SK-N-SH (cell line): ENCODE data around the gene C7orf33. TPM values are rescaled to one million over a fixed set of nuclear protein-coding genes. Genes with fewer than 3 reads are reported as not detected.
"Not testable (repeated sequence)": the region's sequence is repeated elsewhere in the genome, so short reads cannot be mapped to it uniquely, and the experiment has no call there.

Experiments
- CTCF ChIA-PET: fragments of 300-600, 350-600 bp; formaldehyde crosslinking; extraction: SDS; loops from one replicate; lab custom pipeline; 2021; lab: Yijun Ruan, JAX
- POLR2A ChIA-PET: fragments of 350-600 bp; sonication (Branson Sonifier 250); formaldehyde crosslinking; extraction: SDS; loops from one replicate; lab custom pipeline; 2020; ENCODE audit warnings: antibody characterized with exemption, inconsistent platforms; lab: Yijun Ruan, JAX
- DNase-seq: peaks from one replicate; pipeline ENCODE4 v3.0.0; 2012
- H2AFZ ChIP-seq: fragments of 200-600 bp; sonication (generic); 2 replicates; pipeline ENCODE4 v1.8.1; 2016; ENCODE audit warnings: antibody characterized with exemption, mild to moderate bottlenecking, low read depth
- H3F3A ChIP-seq: fragments of 200-600 bp; sonication (generic); replicated peaks from 2 replicates; pipeline ENCODE3; 2016; ENCODE audit warnings: antibody characterized with exemption, mild to moderate bottlenecking; ENCODE audit not compliant: insufficient read depth
- H3K27ac ChIP-seq, 2 experiments: fragments of 200-500 bp in 1 of 2; fragments of 200-600 bp in 1 of 2; sonication (Bioruptor generic) in 1 of 2; sonication (generic), shearing (Covaris generic) in 1 of 2; 2 replicates each; pipeline versions ENCODE4 v1.5.1 to v1.6.1; 2014 to 2016; ENCODE audit warnings: low read depth in 2 of 2, inconsistent platforms in 1 of 2, low read length in 1 of 2, mild to moderate bottlenecking in 1 of 2, mixed read lengths in 1 of 2
- H3K27me3 ChIP-seq: fragments of 200-600 bp; sonication (generic), shearing (Covaris generic); 2 replicates; pipeline ENCODE4 v1.6.1; 2016; ENCODE audit warnings: mixed run types; ENCODE audit not compliant: insufficient read depth
- H3K36me3 ChIP-seq, 2 experiments: fragments of 200-500 bp in 1 of 2; fragments of 200-600 bp in 1 of 2; sonication (Bioruptor generic) in 1 of 2; sonication (generic) in 1 of 2; replicated peaks in 1 of 2; 2 replicates each; pipeline versions ENCODE3 to v1.5.1; 2014 to 2016; ENCODE audit warnings: low read length in 1 of 2, mild to moderate bottlenecking in 1 of 2; ENCODE audit not compliant: insufficient read depth in 2 of 2, control insufficient read depth in 1 of 2
- H3K4me1 ChIP-seq, 2 experiments: fragments of 200-500 bp in 1 of 2; fragments of 200-600 bp in 1 of 2; sonication (Bioruptor generic) in 1 of 2; sonication (generic), shearing (Covaris generic) in 1 of 2; 2 replicates each; pipeline versions ENCODE4 v1.5.1 to v1.6.1; 2014 to 2016; ENCODE audit warnings: low read depth in 1 of 2, low read length in 1 of 2, mixed run types in 1 of 2; ENCODE audit not compliant: insufficient read depth in 2 of 2, control insufficient read depth in 1 of 2
- H3K4me2 ChIP-seq: fragments of 200-600 bp; sonication (generic), shearing (Covaris generic); 2 replicates; pipeline ENCODE4 v1.6.1; 2017; ENCODE audit warnings: mixed run types
- H3K4me3 ChIP-seq, 2 experiments: fragments of 200-500 bp in 1 of 2; fragments of 200-600 bp in 1 of 2; sonication (Bioruptor generic) in 1 of 2; sonication (generic), shearing (Covaris generic) in 1 of 2; 2 replicates each; pipeline versions ENCODE4 v1.5.1 to v1.8.1; 2014 to 2016; ENCODE audit warnings: low read depth in 2 of 2, inconsistent platforms in 1 of 2, low read length in 1 of 2, mild to moderate bottlenecking in 1 of 2, mixed read lengths in 1 of 2, moderate library complexity in 1 of 2
- H3K79me2 ChIP-seq: fragments of 200-600 bp; sonication (generic); 2 replicates; pipeline ENCODE4 v1.8.1; 2017; ENCODE audit warnings: mild to moderate bottlenecking; ENCODE audit not compliant: insufficient read depth
- H3K9ac ChIP-seq: fragments of 200-600 bp; sonication (generic); 2 replicates; pipeline ENCODE4 v1.6.1; 2017; ENCODE audit warnings: mixed run types
- H3K9me2 ChIP-seq: fragments of 200-600 bp; sonication (generic); 2 replicates; pipeline ENCODE4 v1.6.1; 2017; ENCODE audit warnings: mixed run types
- H3K9me3 ChIP-seq: fragments of 200-600 bp; sonication (generic); 2 replicates; pipeline ENCODE4 v1.6.1; 2017; ENCODE audit warnings: mixed run types, mild to moderate bottlenecking, moderate library complexity
- H4K20me1 ChIP-seq: fragments of 200-600 bp; sonication (generic); 2 replicates; pipeline ENCODE4 v1.6.1; 2017; ENCODE audit warnings: mild to moderate bottlenecking, mixed run types; ENCODE audit not compliant: insufficient read depth
- ELF1 ChIP-seq: IDR thresholded peaks from 2 replicates; pipeline ENCODE4 v1.4.0; 2012
- EP300 ChIP-seq, 2 experiments: IDR thresholded peaks; 2 replicates each; pipeline versions ENCODE4 v1.4.0 to v1.6.1; 2012; ENCODE audit warnings: borderline replicate concordance in 1 of 2, low read depth in 1 of 2, low read length in 1 of 2
- FOSL2 ChIP-seq: IDR thresholded peaks from 2 replicates; pipeline ENCODE4 v1.4.0; 2012; ENCODE audit warnings: low read depth, mild to moderate bottlenecking, moderate library complexity, borderline replicate concordance
- FOXM1 ChIP-seq: IDR thresholded peaks from 2 replicates; pipeline ENCODE4 v1.4.0; 2012; ENCODE audit warnings: low read depth, mild to moderate bottlenecking
- GABPA ChIP-seq: IDR thresholded peaks from 2 replicates; pipeline ENCODE4 v1.4.0; 2012; ENCODE audit warnings: low read depth, mild to moderate bottlenecking
- GATA2 ChIP-seq: sonication (generic); formaldehyde crosslinking; IDR thresholded peaks from 2 replicates; pipeline ENCODE4 v1.5.0; 2020; ENCODE audit warnings: mild to moderate bottlenecking, missing genetic modification reagents
- JUND ChIP-seq: IDR thresholded peaks from 2 replicates; pipeline ENCODE4 v1.4.0; 2012
- MEF2A ChIP-seq: IDR thresholded peaks from 2 replicates; pipeline ENCODE4 v1.4.0; 2012; ENCODE audit warnings: low read depth, borderline replicate concordance
- NFIC ChIP-seq: IDR thresholded peaks from 2 replicates; pipeline ENCODE4 v1.4.0; 2012; ENCODE audit warnings: borderline replicate concordance
- POLR2AphosphoS5 ChIP-seq: IDR thresholded peaks from 2 replicates; pipeline ENCODE4 v1.6.1; 2012; ENCODE audit warnings: low read depth, low read length
- RCOR1 ChIP-seq: fragments of 150-350 bp; IDR thresholded peaks from 2 replicates; pipeline ENCODE4 v1.6.1; 2017; ENCODE audit warnings: antibody characterized with exemption, low read length
- RFX5 ChIP-seq: IDR thresholded peaks from 2 replicates; pipeline ENCODE4 v1.6.1; 2012; ENCODE audit warnings: mild to moderate bottlenecking, improper control_type of control experiment, low read length
- RXRA ChIP-seq: IDR thresholded peaks from 2 replicates; pipeline ENCODE4 v1.4.0; 2012; ENCODE audit warnings: low read depth, mild to moderate bottlenecking, borderline replicate concordance
- TCF12 ChIP-seq: IDR thresholded peaks from 2 replicates; pipeline ENCODE4 v1.4.0; 2012
- YY1 ChIP-seq: IDR thresholded peaks from 2 replicates; pipeline ENCODE4 v1.4.0; 2012; ENCODE audit warnings: low read depth, mild to moderate bottlenecking
- WGBS: methylation state at CpG from one replicate; pipeline ENCODE4 v1.1.6; 2017; ENCODE audit warnings: low lambda C conversion rate; 5-methylcytosine and 5-hydroxymethylcytosine counted together
- polyA plus RNA-seq, 3 experiments: library from polyadenylated mRNA; depleted of rRNA; stranded (reverse); fragments of >200 nt; gene quantifications; 2 replicates each; pipeline ENCODE4 v1.2.3, GENCODE V29; 2012
- TF ChIP-seq, protein P1 (sequence below): IDR thresholded peaks from 2 replicates; pipeline ENCODE4 v1.4.0; 2012; ENCODE audit warnings: low read depth
- TF ChIP-seq, protein P2 (sequence below): fragments of 150-350 bp; IDR thresholded peaks from 2 replicates; pipeline ENCODE4 v1.6.1; 2016; ENCODE audit warnings: mild to moderate bottlenecking, low read depth, low read length
- TF ChIP-seq, protein P3 (sequence below): IDR thresholded peaks from 2 replicates; pipeline ENCODE4 v1.4.0; 2012; ENCODE audit warnings: low read depth, borderline replicate concordance
- TF ChIP-seq, protein P4 (sequence below): IDR thresholded peaks from 2 replicates; pipeline ENCODE4; 2012

Gene C7orf33
- polyA plus RNA-seq, 1 of the 3 experiments (the other 2 are of a cell fraction) = not detected

DNA sequence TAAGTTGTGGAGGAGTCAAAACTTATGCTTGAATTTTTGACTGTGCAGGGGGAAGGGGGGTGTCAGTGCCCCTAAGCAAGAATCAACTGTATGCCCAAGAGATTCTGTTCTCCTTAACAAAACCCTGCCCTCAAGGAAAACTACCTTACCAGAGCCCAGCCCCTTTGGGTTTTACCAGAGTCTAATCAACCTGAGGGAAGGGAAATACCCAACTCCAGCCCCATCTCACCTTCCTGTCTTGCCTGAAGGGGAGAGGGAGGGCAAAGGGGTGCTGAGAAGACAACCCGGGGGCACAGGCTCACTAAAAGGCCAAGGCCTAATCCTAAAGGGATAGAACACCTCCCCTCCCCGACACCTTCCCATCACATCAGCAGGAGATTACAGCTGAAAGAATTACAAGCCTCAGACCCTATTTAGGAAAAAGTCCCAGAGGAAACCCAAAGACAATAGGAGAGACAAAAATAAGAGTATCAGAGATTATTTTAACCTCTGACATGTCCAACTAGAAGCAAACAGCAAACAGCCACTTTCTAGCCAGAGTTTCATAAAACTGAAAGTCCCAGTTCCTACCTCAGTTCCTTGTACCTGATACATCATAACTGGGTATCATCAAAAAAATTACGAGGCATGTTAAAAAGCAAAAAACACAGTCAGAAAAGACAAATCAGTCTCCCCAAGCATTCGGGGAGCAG lies 26.8 kb upstream of the C7orf33 start:
- no peaks in the 10 kb centered on the region for H3K27me3 ChIP-seq
- no peaks in the 10 kb centered on the region for H3K79me2 ChIP-seq
- H3F3A ChIP-seq = peaks cover 23% of the 10 kb centered on the region
- H3K36me3 ChIP-seq = no peaks in the 10 kb centered on the region
- no peaks in the 10 kb centered on the region; a peak in 2 of 4 replicates for H3K4me1 ChIP-seq
- peak overlapping the region; percentile 71 for H3K4me2 ChIP-seq
- ChIA-PET POLR2A (no interaction called here), CTCF (interaction anchor here (2.0 to 5.6 kb wide), 2 partner anchors 11 to 399 kb away, joined by 7 to 31 read pairs; no protein-coding TSS in a partner anchor)
- TF ChIP-seq GATA2 (CRISPR knock-in tag) (no peak), TCF12 (no peak), FOSL2 (no peak), RFX5 (no peak), EP300 (IDR thresholded peaks at IDR 0.05; ENCODE audit: borderline replicate concordance in 1 of 2, low read depth in 1 of 2, low read length in 1 of 2) (no peak), RXRA (no peak), RCOR1 (no peak), ELF1 (no peak), FOXM1 (no peak), NFIC (no peak)
- TF ChIP-seq, protein P1, sequence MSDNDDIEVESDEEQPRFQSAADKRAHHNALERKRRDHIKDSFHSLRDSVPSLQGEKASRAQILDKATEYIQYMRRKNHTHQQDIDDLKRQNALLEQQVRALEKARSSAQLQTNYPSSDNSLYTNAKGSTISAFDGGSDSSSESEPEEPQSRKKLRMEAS = no peak
- TF ChIP-seq, protein P2, sequence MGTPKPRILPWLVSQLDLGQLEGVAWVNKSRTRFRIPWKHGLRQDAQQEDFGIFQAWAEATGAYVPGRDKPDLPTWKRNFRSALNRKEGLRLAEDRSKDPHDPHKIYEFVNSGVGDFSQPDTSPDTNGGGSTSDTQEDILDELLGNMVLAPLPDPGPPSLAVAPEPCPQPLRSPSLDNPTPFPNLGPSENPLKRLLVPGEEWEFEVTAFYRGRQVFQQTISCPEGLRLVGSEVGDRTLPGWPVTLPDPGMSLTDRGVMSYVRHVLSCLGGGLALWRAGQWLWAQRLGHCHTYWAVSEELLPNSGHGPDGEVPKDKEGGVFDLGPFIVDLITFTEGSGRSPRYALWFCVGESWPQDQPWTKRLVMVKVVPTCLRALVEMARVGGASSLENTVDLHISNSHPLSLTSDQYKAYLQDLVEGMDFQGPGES = no peak
- TF ChIP-seq, protein P3, sequence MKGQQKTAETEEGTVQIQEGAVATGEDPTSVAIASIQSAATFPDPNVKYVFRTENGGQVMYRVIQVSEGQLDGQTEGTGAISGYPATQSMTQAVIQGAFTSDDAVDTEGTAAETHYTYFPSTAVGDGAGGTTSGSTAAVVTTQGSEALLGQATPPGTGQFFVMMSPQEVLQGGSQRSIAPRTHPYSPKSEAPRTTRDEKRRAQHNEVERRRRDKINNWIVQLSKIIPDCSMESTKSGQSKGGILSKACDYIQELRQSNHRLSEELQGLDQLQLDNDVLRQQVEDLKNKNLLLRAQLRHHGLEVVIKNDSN = no peak
- peak overlapping the region; percentile 94 for H2AFZ ChIP-seq
- DNase-seq = no peak
- 70% methylated on average over 4 of the region's 4 CpGs for WGBS
- 0 out of 2 replicates have a peak, but pooled peaks cover 8% of the 10 kb centered on the region for H3K9me3 ChIP-seq
- H3K9ac ChIP-seq = peak overlapping the region; percentile 48; the same call in 1 of the 2 replicates
- peak overlapping the region; percentile 13 to 79; a peak in 3 of 4 replicates for H3K27ac ChIP-seq
- peak overlapping the region in 1 of 2 experiments; percentile 43; a peak in 2 of 4 replicates for H3K4me3 ChIP-seq
- no peaks in the 10 kb centered on the region for H3K9me2 ChIP-seq
- H4K20me1 ChIP-seq = no peaks in the 10 kb centered on the region

DNA sequence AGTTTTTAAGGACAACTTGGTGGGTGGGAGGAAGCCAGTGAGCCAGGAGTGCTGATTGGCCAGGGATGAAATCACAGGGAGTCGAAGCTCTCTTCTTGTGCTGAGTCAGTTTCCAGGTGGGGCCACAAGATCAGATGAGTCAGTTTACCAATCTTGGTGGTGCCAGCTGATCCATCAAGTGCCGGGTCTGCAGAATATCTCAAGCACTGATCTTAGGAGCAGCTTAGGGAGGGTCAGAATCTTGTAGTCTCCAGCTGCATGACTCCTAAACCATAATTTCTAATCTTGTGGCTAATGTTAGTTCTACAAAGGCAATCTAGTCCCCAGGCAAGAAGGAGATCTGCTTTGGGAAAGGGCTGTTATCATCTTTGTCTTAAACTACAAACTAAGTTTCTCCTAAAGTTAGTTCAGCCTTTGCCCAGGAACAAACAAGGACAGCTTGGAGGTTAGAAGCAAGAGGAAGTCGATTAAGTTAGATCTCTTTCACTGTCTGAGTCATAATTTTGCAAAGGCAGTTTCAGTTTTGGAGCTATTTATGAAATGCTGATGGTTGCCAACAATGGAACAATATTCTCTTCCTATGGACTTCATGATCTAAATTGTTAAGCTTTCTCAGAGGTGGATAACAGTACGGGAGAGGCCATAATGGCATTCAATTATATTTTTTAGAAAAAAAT lies 26.2 kb upstream of the C7orf33 start:
- WGBS = 14% methylated on average over 4 of the region's 4 CpGs
- CTCF ChIA-PET = interaction anchor here (0.7 to 5.6 kb wide), 4 partner anchors 11 to 404 kb away, joined by 3 to 31 read pairs (median 5); no protein-coding TSS in a partner anchor
- H3K9me2 ChIP-seq, H4K20me1 ChIP-seq, H3K9me3 ChIP-seq, H3K36me3 ChIP-seq, DNase-seq, POLR2A ChIA-PET, H3K27me3 ChIP-seq, H3K79me2 ChIP-seq, H3K4me1 ChIP-seq: not testable (repeated sequence)
- H3F3A ChIP-seq = peaks cover 23% of the 10 kb centered on the region
- peak overlapping the region; percentile 48; the same call in 1 of the 2 replicates for H3K9ac ChIP-seq
- peak overlapping the region; percentile 48 to 79; a peak in 3 of 4 replicates for H3K27ac ChIP-seq
- peak overlapping the region; percentile 71 for H3K4me2 ChIP-seq
- TF ChIP-seq, protein P1 = peak; percentile 16; the same call in 1 of the 2 replicates
- TF ChIP-seq NFIC (peak; percentile 45; the same call in 1 of the 2 replicates), FOSL2 (peak; percentile 76), YY1 (0 out of 2 replicates have a peak, but pooled peaks have one; percentile 47), GABPA (peak; percentile 11; the same call in 1 of the 2 replicates), JUND (peak; percentile 36), POLR2AphosphoS5 (0 out of 2 replicates have a peak, but pooled peaks have one; percentile 49), EP300 (IDR thresholded peaks at IDR 0.05; ENCODE audit: borderline replicate concordance in 1 of 2, low read depth in 1 of 2, low read length in 1 of 2) (peak in 1 of 2 experiments; percentile 7; a peak in 1 of 4 replicates), MEF2A (peak; percentile 57; the same call in 1 of the 2 replicates), TCF12 (peak; percentile 58)
- TF ChIP-seq, protein P4, sequence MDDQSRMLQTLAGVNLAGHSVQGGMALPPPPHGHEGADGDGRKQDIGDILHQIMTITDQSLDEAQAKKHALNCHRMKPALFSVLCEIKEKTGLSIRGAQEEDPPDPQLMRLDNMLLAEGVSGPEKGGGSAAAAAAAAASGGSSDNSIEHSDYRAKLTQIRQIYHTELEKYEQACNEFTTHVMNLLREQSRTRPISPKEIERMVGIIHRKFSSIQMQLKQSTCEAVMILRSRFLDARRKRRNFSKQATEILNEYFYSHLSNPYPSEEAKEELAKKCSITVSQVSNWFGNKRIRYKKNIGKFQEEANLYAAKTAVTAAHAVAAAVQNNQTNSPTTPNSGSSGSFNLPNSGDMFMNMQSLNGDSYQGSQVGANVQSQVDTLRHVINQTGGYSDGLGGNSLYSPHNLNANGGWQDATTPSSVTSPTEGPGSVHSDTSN = peak; percentile 62
- H2AFZ ChIP-seq = peak overlapping the region; percentile 94
- peak overlapping the region in 1 of 2 experiments; percentile 43; a peak in 2 of 4 replicates for H3K4me3 ChIP-seq
